ENCODE results near the gene SVIL.
A peak's percentile ranks its signal among the peaks of the same experiment; 100 is the strongest.

SVIL gene

GRCh38 chr10:29502351-29502750 lies 132.4 kb downstream of the SVIL start:
- no peak overlapping the region for H3K4me3 ChIP-seq (ENCODE audit: low read depth, low read length)
- no peak for TF ChIP-seq CTCF (IDR thresholded peaks at IDR 0.05; ENCODE audit: low read depth, low read length, missing control alignments)
- no peak for DNase-seq (ENCODE audit: low read depth)

- no peak for DNase-seq (ENCODE audit: low read depth)
Measured at GRCh38 chr10:29501692-29502091, 133.1 kb downstream of the SVIL start.

GRCh38 chr10:29499993-29500537 lies 134.7 kb downstream of the SVIL start:
- no peak overlapping the region for H3K4me3 ChIP-seq (ENCODE audit: low read depth, low read length)
- no peak for TF ChIP-seq CTCF (IDR thresholded peaks at IDR 0.05; ENCODE audit: low read depth, low read length, missing control alignments)
- no peak for DNase-seq (ENCODE audit: low read depth)

More at GRCh38 chr10:29501692-29502091, 133.1 kb downstream of the SVIL start:
- TF ChIP-seq CTCF (IDR thresholded peaks at IDR 0.05; ENCODE audit: low read depth, low read length, missing control alignments), result no peak
- no peak overlapping the region for H3K4me3 ChIP-seq (ENCODE audit: low read depth, low read length)

GRCh38 chr10:29496341-29497162 lies 138.2 kb downstream of the SVIL start:
- no peak overlapping the region for H3K4me3 ChIP-seq (ENCODE audit: low read depth, low read length)
- TF ChIP-seq CTCF (IDR thresholded peaks at IDR 0.05; ENCODE audit: low read depth, low read length, missing control alignments), result peak; percentile 93
- DNase-seq (ENCODE audit: low read depth), result no peak

DNA sequence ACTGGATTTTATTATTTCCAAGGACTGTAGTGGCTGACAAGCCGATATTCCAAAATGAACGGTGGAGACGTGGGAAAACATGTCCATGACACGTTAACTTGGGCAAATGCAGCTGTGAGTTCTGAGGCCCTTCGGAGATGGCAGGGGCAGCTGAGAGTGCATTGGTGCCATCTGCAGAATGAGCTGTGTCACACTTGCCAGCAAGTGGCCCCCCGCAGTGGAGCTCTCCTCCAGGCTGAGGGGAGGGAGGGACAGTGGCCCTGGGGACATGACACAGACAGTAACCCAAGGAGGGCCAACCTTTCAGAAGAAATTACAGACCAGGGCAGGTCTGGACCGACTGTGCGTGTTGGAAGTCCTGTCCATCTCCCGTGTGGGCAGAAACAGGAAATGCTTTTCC lies 139.4 kb downstream of the SVIL start:
- DNase-seq (ENCODE audit: low read depth), result no peak
- TF ChIP-seq CTCF (IDR thresholded peaks at IDR 0.05; ENCODE audit: low read depth, low read length, missing control alignments), result no peak
- no peak overlapping the region for H3K4me3 ChIP-seq (ENCODE audit: low read depth, low read length)

DNA sequence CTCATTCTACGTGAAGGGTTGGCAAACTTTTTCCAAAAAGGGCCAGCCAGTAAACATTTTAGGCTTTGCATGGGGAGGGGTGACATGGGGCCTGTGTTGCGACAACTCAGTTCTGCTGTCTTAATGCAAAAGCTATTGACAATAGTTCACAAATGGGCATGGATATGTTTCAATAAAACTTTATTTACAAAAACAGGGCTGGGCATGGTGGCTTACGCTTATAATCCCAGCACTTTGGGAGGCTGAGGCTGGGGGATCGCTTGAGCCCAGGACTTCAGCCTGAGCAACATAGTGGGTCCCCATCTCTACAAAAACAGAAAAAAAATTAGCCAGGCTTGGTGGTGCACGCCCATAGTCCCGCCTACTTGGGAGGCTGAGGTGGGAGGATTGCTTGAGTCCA lies 141.1 kb downstream of the SVIL start:
- TF ChIP-seq CTCF (IDR thresholded peaks at IDR 0.05; ENCODE audit: low read depth, low read length, missing control alignments), result no peak
- H3K4me3 ChIP-seq (ENCODE audit: low read depth, low read length), result no peak overlapping the region
- DNase-seq (ENCODE audit: low read depth), result no peak

GRCh38 chr10:29492774-29493173 lies 142.0 kb downstream of the SVIL start:
- no peak for DNase-seq (ENCODE audit: low read depth)
- no peak for TF ChIP-seq CTCF (IDR thresholded peaks at IDR 0.05; ENCODE audit: low read depth, low read length, missing control alignments)
- H3K4me3 ChIP-seq (ENCODE audit: low read depth, low read length), result no peak overlapping the region
